ENCODE results near the gene SLC25A17.
"Not testable (repeated sequence)": the region's sequence is repeated elsewhere in the genome, so short reads cannot be mapped to it uniquely, and the experiment has no call there.

SLC25A17 gene

GRCh38 chr22:40855071-40855978 is 36.2 kb upstream of the SLC25A17 start:
- H3K9ac ChIP-seq (ENCODE audit: low read length in 5 of 5): peak overlapping the region; percentile 98 to 99 (median 99)
- peak overlapping the region; percentile 100 for H3K27ac ChIP-seq (ENCODE audit: low read depth, low read length)
- H3K36me3 ChIP-seq (ENCODE audit: control insufficient read depth in 5 of 5, insufficient read depth in 5 of 5, low read length in 5 of 5): peaks cover 0 to 5% (median 0%) of the 10 kb centered on the region in 5 donors
- H3K4me1 ChIP-seq (ENCODE audit: control insufficient read depth in 5 of 5, insufficient read depth in 5 of 5, low read length in 5 of 5): peaks cover 3 to 70% (median 54%) of the 10 kb centered on the region in 5 donors
- peak overlapping the region; percentile 76 to 97 (median 94) for H3K4me3 ChIP-seq (ENCODE audit: low read depth in 1 of 5, low read length in 5 of 5)
- no peaks in the 10 kb centered on the region for H3K9me3 ChIP-seq (ENCODE audit: control insufficient read depth in 5 of 5, low read length in 5 of 5)
- H3K27me3 ChIP-seq (ENCODE audit: control insufficient read depth in 5 of 5, insufficient read depth in 4 of 5, low read length in 5 of 5): no peaks in the 10 kb centered on the region

DNA sequence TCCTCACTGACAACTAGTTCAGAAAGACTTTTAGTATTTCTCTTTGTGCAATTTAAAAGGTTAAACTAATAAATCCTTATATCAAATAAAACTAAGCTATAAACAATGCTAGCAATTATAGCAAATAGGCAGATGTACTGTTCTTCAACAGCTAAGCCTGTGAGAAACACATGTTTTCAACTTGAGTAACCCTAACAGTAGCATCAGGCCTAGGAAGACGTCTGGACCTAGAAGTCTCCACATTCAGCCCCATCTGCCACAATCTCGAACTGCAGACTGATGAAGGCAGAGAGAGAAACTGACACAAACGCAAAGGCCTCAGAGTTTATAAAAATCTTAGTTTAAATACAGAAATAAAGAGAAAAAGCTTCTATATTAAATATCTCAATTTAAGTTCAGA is 34.8 kb upstream of the SLC25A17 start:
- peaks cover 4 to 16% (median 8%) of the 10 kb centered on the region in 5 donors for H3K36me3 ChIP-seq (ENCODE audit: control insufficient read depth in 5 of 5, insufficient read depth in 5 of 5, low read length in 5 of 5)
- H3K9me3 ChIP-seq (ENCODE audit: control insufficient read depth in 5 of 5, low read length in 5 of 5): no peaks in the 10 kb centered on the region
- no peaks in the 10 kb centered on the region for H3K27me3 ChIP-seq (ENCODE audit: control insufficient read depth in 5 of 5, insufficient read depth in 4 of 5, low read length in 5 of 5)
- H3K9ac ChIP-seq (ENCODE audit: low read length in 5 of 5): peak overlapping the region; percentile 1 to 99 (median 98)
- peak overlapping the region; percentile 100 for H3K27ac ChIP-seq (ENCODE audit: low read depth, low read length)
- peak overlapping the region in 1 of 5 donors; percentile 14 for H3K4me3 ChIP-seq (ENCODE audit: low read depth in 1 of 5, low read length in 5 of 5)
- peaks cover 3 to 69% (median 54%) of the 10 kb centered on the region in 5 donors for H3K4me1 ChIP-seq (ENCODE audit: control insufficient read depth in 5 of 5, insufficient read depth in 5 of 5, low read length in 5 of 5)

GRCh38 chr22:40853333-40853732 is 34.2 kb upstream of the SLC25A17 start:
- no peaks in the 10 kb centered on the region for H3K9me3 ChIP-seq (ENCODE audit: control insufficient read depth in 5 of 5, low read length in 5 of 5)
- no peaks in the 10 kb centered on the region for H3K27me3 ChIP-seq (ENCODE audit: control insufficient read depth in 5 of 5, insufficient read depth in 4 of 5, low read length in 5 of 5)
- H3K9ac ChIP-seq (ENCODE audit: low read length in 5 of 5): peak overlapping the region in 4 of 5 donors; percentile 44 to 99 (median 98)
- H3K36me3 ChIP-seq (ENCODE audit: control insufficient read depth in 5 of 5, insufficient read depth in 5 of 5, low read length in 5 of 5): peaks cover 9 to 22% (median 11%) of the 10 kb centered on the region in 5 donors
- peaks cover 3 to 68% (median 54%) of the 10 kb centered on the region in 5 donors for H3K4me1 ChIP-seq (ENCODE audit: control insufficient read depth in 5 of 5, insufficient read depth in 5 of 5, low read length in 5 of 5)
- peak overlapping the region; percentile 100 for H3K27ac ChIP-seq (ENCODE audit: low read depth, low read length)
- H3K4me3 ChIP-seq (ENCODE audit: low read depth in 1 of 5, low read length in 5 of 5): no peak overlapping the region

GRCh38 chr22:40845816-40846215 is 26.7 kb upstream of the SLC25A17 start:
- H3K9me3 ChIP-seq (ENCODE audit: control insufficient read depth in 5 of 5, low read length in 5 of 5); H3K27me3 ChIP-seq (ENCODE audit: control insufficient read depth in 5 of 5, insufficient read depth in 4 of 5, low read length in 5 of 5); H3K9ac ChIP-seq (ENCODE audit: low read length in 5 of 5); H3K27ac ChIP-seq (ENCODE audit: low read depth, low read length); H3K4me1 ChIP-seq (ENCODE audit: control insufficient read depth in 5 of 5, insufficient read depth in 5 of 5, low read length in 5 of 5); H3K4me3 ChIP-seq (ENCODE audit: low read depth in 1 of 5, low read length in 5 of 5): not testable (repeated sequence)
- peaks cover 41 to 85% (median 63%) of the 10 kb centered on the region in 5 donors for H3K36me3 ChIP-seq (ENCODE audit: control insufficient read depth in 5 of 5, insufficient read depth in 5 of 5, low read length in 5 of 5)

- H3K27me3 ChIP-seq (ENCODE audit: control insufficient read depth in 5 of 5, insufficient read depth in 4 of 5, low read length in 5 of 5): no peaks in the 10 kb centered on the region
- no peak overlapping the region for H3K4me3 ChIP-seq (ENCODE audit: low read depth in 1 of 5, low read length in 5 of 5)
- H3K36me3 ChIP-seq (ENCODE audit: control insufficient read depth in 5 of 5, insufficient read depth in 5 of 5, low read length in 5 of 5): peaks cover 45 to 91% (median 71%) of the 10 kb centered on the region in 5 donors
- H3K9me3 ChIP-seq (ENCODE audit: control insufficient read depth in 5 of 5, low read length in 5 of 5): no peaks in the 10 kb centered on the region
- no peak overlapping the region for H3K27ac ChIP-seq (ENCODE audit: low read depth, low read length)
- no peak overlapping the region for H3K9ac ChIP-seq (ENCODE audit: low read length in 5 of 5)
- H3K4me1 ChIP-seq (ENCODE audit: control insufficient read depth in 5 of 5, insufficient read depth in 5 of 5, low read length in 5 of 5): no peaks in the 10 kb centered on the region
Measured at GRCh38 chr22:40844951-40845350, 25.8 kb upstream of the SLC25A17 start.

DNA sequence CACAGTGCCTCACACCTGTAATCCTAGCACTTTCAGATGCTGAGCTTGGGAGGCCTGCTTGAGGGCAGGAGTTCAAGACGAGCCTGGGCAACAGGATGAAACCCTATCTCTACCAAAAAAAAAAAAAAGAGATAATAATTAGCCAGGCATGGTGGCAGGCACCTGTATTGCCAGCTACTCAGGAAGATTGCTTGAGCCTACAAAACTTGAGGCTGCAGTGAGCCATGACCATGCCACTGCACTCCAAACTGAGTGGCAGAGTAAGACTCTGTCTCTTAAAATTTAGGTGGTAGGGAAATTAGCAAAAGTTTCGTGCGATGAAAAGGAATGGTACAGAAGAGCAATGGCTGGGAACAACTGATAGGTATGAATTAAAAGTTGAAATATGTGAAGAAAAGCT is 19.3 kb upstream of the SLC25A17 start:
- Histone ChIP-seq H3K36me3 (ENCODE audit: control insufficient read depth in 5 of 5, insufficient read depth in 5 of 5, low read length in 5 of 5) (peaks cover 50 to 88% (median 83%) of the 10 kb centered on the region in 5 donors), H3K4me1 (ENCODE audit: control insufficient read depth in 5 of 5, insufficient read depth in 5 of 5, low read length in 5 of 5) (no peaks in the 10 kb centered on the region), H3K9ac (ENCODE audit: low read length in 5 of 5) (no peak overlapping the region), H3K27ac (ENCODE audit: low read depth, low read length) (no peak overlapping the region), H3K4me3 (ENCODE audit: low read depth in 1 of 5, low read length in 5 of 5) (no peak overlapping the region), H3K9me3 (ENCODE audit: control insufficient read depth in 5 of 5, low read length in 5 of 5) (no peaks in the 10 kb centered on the region), H3K27me3 (ENCODE audit: control insufficient read depth in 5 of 5, insufficient read depth in 4 of 5, low read length in 5 of 5) (no peaks in the 10 kb centered on the region)

DNA sequence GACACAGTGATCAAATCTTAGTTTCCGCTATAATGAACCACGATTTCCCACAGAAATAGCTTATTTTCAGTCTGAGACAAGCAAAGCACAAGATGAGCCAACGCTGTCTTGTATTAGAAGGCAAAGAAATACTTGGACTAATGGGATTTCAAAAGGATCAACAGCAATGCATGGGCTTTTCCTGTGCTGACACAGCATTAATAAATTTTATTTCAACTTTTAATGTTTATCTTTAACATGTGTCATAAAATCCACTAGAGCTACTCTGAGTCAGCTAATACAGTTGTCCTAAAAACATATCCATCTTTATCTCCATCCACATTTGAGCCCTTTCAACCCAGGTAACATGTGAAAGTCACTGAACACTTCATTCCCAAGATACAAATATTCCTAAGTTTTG is 15.5 kb upstream of the SLC25A17 start:
- Histone ChIP-seq H3K9me3 (ENCODE audit: control insufficient read depth in 5 of 5, low read length in 5 of 5) (no peaks in the 10 kb centered on the region), H3K27me3 (ENCODE audit: control insufficient read depth in 5 of 5, insufficient read depth in 4 of 5, low read length in 5 of 5) (no peaks in the 10 kb centered on the region), H3K36me3 (ENCODE audit: control insufficient read depth in 5 of 5, insufficient read depth in 5 of 5, low read length in 5 of 5) (peaks cover 51 to 88% (median 78%) of the 10 kb centered on the region in 5 donors), H3K4me3 (ENCODE audit: low read depth in 1 of 5, low read length in 5 of 5) (no peak overlapping the region), H3K27ac (ENCODE audit: low read depth, low read length) (no peak overlapping the region), H3K9ac (ENCODE audit: low read length in 5 of 5) (no peak overlapping the region), H3K4me1 (ENCODE audit: control insufficient read depth in 5 of 5, insufficient read depth in 5 of 5, low read length in 5 of 5) (no peaks in the 10 kb centered on the region)

DNA sequence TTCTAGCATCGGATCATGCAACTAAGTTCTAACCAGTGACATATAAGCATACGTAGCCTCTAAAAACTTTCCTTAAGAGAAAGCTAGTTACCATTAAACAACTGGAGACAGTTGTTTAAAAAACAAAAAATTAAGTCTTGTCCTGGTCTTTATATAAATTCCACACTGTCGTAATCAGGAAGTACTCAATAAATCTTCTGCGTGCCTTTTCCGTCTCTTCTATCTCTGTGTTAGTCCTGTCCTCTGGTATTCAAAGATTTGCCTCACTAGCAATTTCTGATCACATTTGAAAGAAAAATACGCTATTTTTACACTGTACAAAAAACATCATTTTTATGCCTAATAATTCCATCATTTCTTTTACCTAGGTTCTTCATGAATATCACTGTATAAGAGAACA is 10.0 kb upstream of the SLC25A17 start:
- Histone ChIP-seq H3K27ac (ENCODE audit: low read depth, low read length) (no peak overlapping the region), H3K36me3 (ENCODE audit: control insufficient read depth in 5 of 5, insufficient read depth in 5 of 5, low read length in 5 of 5) (peaks cover 50 to 77% (median 57%) of the 10 kb centered on the region in 5 donors), H3K27me3 (ENCODE audit: control insufficient read depth in 5 of 5, insufficient read depth in 4 of 5, low read length in 5 of 5) (no peaks in the 10 kb centered on the region), H3K9ac (ENCODE audit: low read length in 5 of 5) (no peak overlapping the region), H3K4me1 (ENCODE audit: control insufficient read depth in 5 of 5, insufficient read depth in 5 of 5, low read length in 5 of 5) (peaks cover 0 to 4% (median 0%) of the 10 kb centered on the region in 5 donors), H3K4me3 (ENCODE audit: low read depth in 1 of 5, low read length in 5 of 5) (no peak overlapping the region), H3K9me3 (ENCODE audit: control insufficient read depth in 5 of 5, low read length in 5 of 5) (no peaks in the 10 kb centered on the region)

- Histone ChIP-seq H3K27me3 (ENCODE audit: control insufficient read depth in 5 of 5, insufficient read depth in 4 of 5, low read length in 5 of 5) (no peaks in the 10 kb centered on the region), H3K4me1 (ENCODE audit: control insufficient read depth in 5 of 5, insufficient read depth in 5 of 5, low read length in 5 of 5) (peaks cover 0 to 4% (median 0%) of the 10 kb centered on the region in 5 donors), H3K27ac (ENCODE audit: low read depth, low read length) (no peak overlapping the region), H3K9me3 (ENCODE audit: control insufficient read depth in 5 of 5, low read length in 5 of 5) (no peaks in the 10 kb centered on the region), H3K36me3 (ENCODE audit: control insufficient read depth in 5 of 5, insufficient read depth in 5 of 5, low read length in 5 of 5) (peaks cover 44 to 71% (median 60%) of the 10 kb centered on the region in 5 donors), H3K9ac (ENCODE audit: low read length in 5 of 5) (no peak overlapping the region), H3K4me3 (ENCODE audit: low read depth in 1 of 5, low read length in 5 of 5) (no peak overlapping the region)
Measured at GRCh38 chr22:40826984-40827741, 8.0 kb upstream of the SLC25A17 start.

- H3K4me1 ChIP-seq (ENCODE audit: control insufficient read depth in 5 of 5, insufficient read depth in 5 of 5, low read length in 5 of 5); H3K4me3 ChIP-seq (ENCODE audit: low read depth in 1 of 5, low read length in 5 of 5); H3K9me3 ChIP-seq (ENCODE audit: control insufficient read depth in 5 of 5, low read length in 5 of 5); H3K27me3 ChIP-seq (ENCODE audit: control insufficient read depth in 5 of 5, insufficient read depth in 4 of 5, low read length in 5 of 5); H3K27ac ChIP-seq (ENCODE audit: low read depth, low read length); H3K9ac ChIP-seq (ENCODE audit: low read length in 5 of 5): not testable (repeated sequence)
- peaks cover 36 to 63% (median 55%) of the 10 kb centered on the region in 5 donors for H3K36me3 ChIP-seq (ENCODE audit: control insufficient read depth in 5 of 5, insufficient read depth in 5 of 5, low read length in 5 of 5)
Measured at GRCh38 chr22:40826292-40826691, 7.1 kb upstream of the SLC25A17 start.
